Testis (tissue), 2 donors: ENCODE results near the gene GSTM1.

Source experiments
- CTCF ChIP-seq, 3 experiments: fragments of 450-650 bp in 2 of 3; fragments of 200-600 bp in 1 of 3; sonication (generic) in 1 of 3; IDR thresholded peaks; one replicate each; pipeline ENCODE4 v1.5.1; 2016 to 2019; ENCODE audit warnings: antibody characterized with exemption in 3 of 3, mild to moderate bottlenecking in 2 of 3, moderate library complexity in 1 of 3
- POLR2A ChIP-seq: fragments of 450-650 bp; IDR thresholded peaks from one replicate; pipeline ENCODE4 v1.6.1; 2017; ENCODE audit warnings: antibody characterized with exemption, mild to moderate bottlenecking, moderate library complexity

- TF ChIP-seq CTCF (IDR thresholded peaks at IDR 0.05) (no peak), POLR2A (no peak)
Observed at GRCh38 chr1:109657970-109658369, 29.6 kb upstream of the GSTM1 start.
